HepG2 (cell line): ENCODE data around the gene ATP6V0A1. TPM values are rescaled to one million over a fixed set of nuclear protein-coding genes. Genes with fewer than 3 reads are reported as not detected.

Experiments used
- CCDC6 ChIP-seq: sonication (generic); formaldehyde crosslinking; IDR thresholded peaks from 2 replicates; pipeline ENCODE4 v1.8.1; 2022; ENCODE audit warnings: mild to moderate bottlenecking, missing genetic modification reagents, moderate library complexity
- CEBPG ChIP-seq: IDR thresholded peaks from 2 replicates; pipeline ENCODE4 v1.6.1; 2016
- CERS6 ChIP-seq: sonication (generic); formaldehyde crosslinking; IDR thresholded peaks from 2 replicates; pipeline ENCODE4 v1.5.0; 2020; ENCODE audit warnings: missing genetic modification reagents
- DNMT3B ChIP-seq: conservative IDR thresholded peaks from 2 replicates; pipeline ENCODE4 v1.6.1; 2016; ENCODE audit warnings: missing biosample characterization, control low read depth
- GATAD1 ChIP-seq: IDR thresholded peaks from 2 replicates; pipeline ENCODE4 v1.6.1; 2016; ENCODE audit warnings: missing genetic modification reagents, missing compliant biosample characterization
- KAT8 ChIP-seq: IDR thresholded peaks from 2 replicates; pipeline ENCODE4 v1.6.1; 2016; ENCODE audit warnings: missing genetic modification reagents, missing compliant biosample characterization
- KDM4B ChIP-seq: sonication (generic); formaldehyde crosslinking; IDR thresholded peaks from 2 replicates; pipeline ENCODE4 v1.4.0; 2020; ENCODE audit warnings: missing genetic modification reagents
- MAFG ChIP-seq: sonication (generic); formaldehyde crosslinking; IDR thresholded peaks from 2 replicates; pipeline ENCODE4 v1.5.1; 2020; ENCODE audit warnings: mild to moderate bottlenecking, missing genetic modification reagents
- MEIS1 ChIP-seq: sonication (generic); formaldehyde crosslinking; IDR thresholded peaks from 2 replicates; pipeline ENCODE4 v1.9.0; 2021; ENCODE audit warnings: mild to moderate bottlenecking, missing genetic modification reagents, moderate library complexity, borderline replicate concordance
- NR1H2 ChIP-seq: sonication (generic); formaldehyde crosslinking; IDR thresholded peaks from 2 replicates; pipeline ENCODE4 v1.8.1; 2022; ENCODE audit warnings: low read depth, missing genetic modification reagents, borderline replicate concordance
- PHF8 ChIP-seq: sonication (generic); formaldehyde crosslinking; IDR thresholded peaks from 2 replicates; pipeline ENCODE4 v1.5.0; 2020; ENCODE audit warnings: missing genetic modification reagents
- SALL2 ChIP-seq: sonication (generic); formaldehyde crosslinking; IDR thresholded peaks from 2 replicates; pipeline ENCODE4 v1.8.1; 2023; ENCODE audit warnings: mild to moderate bottlenecking, missing genetic modification reagents, inconsistent platforms
- SP2 ChIP-seq: sonication (generic); formaldehyde crosslinking; IDR thresholded peaks from 2 replicates; pipeline ENCODE4 v1.5.1; 2020; ENCODE audit warnings: mild to moderate bottlenecking, missing genetic modification reagents
- ZNF160 ChIP-seq: sonication (generic); formaldehyde crosslinking; IDR thresholded peaks from 2 replicates; pipeline ENCODE4 v1.8.0; 2022; ENCODE audit warnings: mild to moderate bottlenecking, inconsistent platforms, missing genetic modification reagents
- ZNF225 ChIP-seq: sonication (generic); formaldehyde crosslinking; IDR thresholded peaks from 2 replicates; pipeline ENCODE4 v1.4.0; 2020; ENCODE audit warnings: mild to moderate bottlenecking, missing genetic modification reagents
- ZNF24 ChIP-seq: fragments of 450-650 bp; IDR thresholded peaks from 2 replicates; pipeline ENCODE4 v1.6.1; 2017; ENCODE audit warnings: antibody characterized with exemption, mild to moderate bottlenecking
- ZNF326 ChIP-seq: sonication (generic); formaldehyde crosslinking; IDR thresholded peaks from 2 replicates; pipeline ENCODE4 v1.4.0; 2020; ENCODE audit warnings: missing genetic modification reagents, borderline replicate concordance
- ZNF431 ChIP-seq: sonication (generic); formaldehyde crosslinking; IDR thresholded peaks from 2 replicates; pipeline ENCODE4 v1.9.0; 2022; ENCODE audit warnings: missing genetic modification reagents, low read depth, mild to moderate bottlenecking, borderline replicate concordance
- ZNF558 ChIP-seq: sonication (generic); formaldehyde crosslinking; IDR thresholded peaks from 2 replicates; pipeline ENCODE4 v1.9.0; 2022; ENCODE audit warnings: mild to moderate bottlenecking, missing genetic modification reagents, borderline replicate concordance
- ZNF672 ChIP-seq: sonication (generic); formaldehyde crosslinking; IDR thresholded peaks from 2 replicates; pipeline ENCODE4 v1.8.1; 2022; ENCODE audit warnings: missing genetic modification reagents
- ZNF816 ChIP-seq: sonication (generic); formaldehyde crosslinking; IDR thresholded peaks from 2 replicates; pipeline ENCODE4 v1.8.0; 2022; ENCODE audit warnings: missing genetic modification reagents, mild to moderate bottlenecking, borderline replicate concordance
- ZNF891 ChIP-seq: sonication (generic); formaldehyde crosslinking; IDR thresholded peaks from 2 replicates; pipeline ENCODE4 v1.5.0; 2020; ENCODE audit warnings: mild to moderate bottlenecking, missing genetic modification reagents
- polyA plus RNA-seq, 8 experiments: library from polyadenylated mRNA; depleted of rRNA in 3 of 8; stranded (reverse) in 7 of 8; unstranded in 1 of 8; fragments of >200 nt; fragmentation: Illumina TruSeq in 4 of 8; extraction: Trizol in 4 of 8; gene quantifications; 2 replicates each; pipeline versions ENCODE4 v1.2.1 to v1.2.3, GENCODE V29; 2011 to 2016; ENCODE audit warnings: low read depth in 4 of 8, missing spikeins in 1 of 8, mixed read lengths in 1 of 8; ENCODE audit not compliant: insufficient read depth in 1 of 8
- total RNA-seq, 5 experiments: library from RNA; depleted of rRNA; stranded (reverse); fragments of >200 nt; fragmentation: Illumina TruSeq; extraction: Trizol; gene quantifications; 2 replicates each; pipeline ENCODE4 v1.2.3, GENCODE V29; 2016; ENCODE audit warnings: low read depth in 1 of 5
- TF ChIP-seq, protein P1 (sequence below), 2 experiments: fragments of 450-650 bp in 1 of 2; sonication (generic) in 1 of 2; formaldehyde crosslinking in 1 of 2; IDR thresholded peaks; 2 replicates each; pipeline versions ENCODE4 v1.6.1 to v1.8.0; 2016 to 2022; ENCODE audit warnings: antibody characterized with exemption in 1 of 2, mild to moderate bottlenecking in 1 of 2, missing genetic modification reagents in 1 of 2

The ATP6V0A1 gene
- total and polyA plus RNA-seq, 2 of the 13 experiments (the other 11 are each of a cell fraction or from before 2014, with no cell fraction given) = 27.9 to 54.1 TPM

DNA sequence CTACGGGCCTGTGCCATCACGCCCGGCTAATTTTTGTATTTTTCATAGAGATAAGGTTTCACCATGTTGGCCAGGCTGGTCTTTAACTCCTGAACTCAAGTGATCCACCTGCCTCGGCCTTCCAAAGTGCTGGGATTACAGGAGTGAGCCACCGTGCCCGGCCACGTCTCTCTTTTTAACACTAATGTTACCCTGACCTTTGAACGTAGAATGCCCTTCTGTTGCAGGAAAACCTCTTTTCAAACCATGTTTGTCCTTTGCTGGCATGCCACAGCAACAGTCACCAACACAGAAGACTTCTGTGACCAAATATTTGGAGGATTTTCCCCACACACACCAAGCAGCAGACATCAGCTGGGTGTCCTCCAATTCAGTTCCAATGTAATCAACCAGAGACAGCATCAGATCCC lies 86.2 kb downstream of the ATP6V0A1 start (continued):
- TF ChIP-seq KAT8 (CRISPR knock-in tag) (peak; percentile 51; the same call in 1 of the 2 replicates), MAFG (CRISPR knock-in tag) (no peak), ZNF558 (CRISPR knock-in tag) (no peak), ZNF160 (CRISPR knock-in tag) (no peak), ZNF891 (CRISPR knock-in tag) (no peak), CERS6 (CRISPR knock-in tag) (no peak), DNMT3B (no peak), ZNF326 (CRISPR knock-in tag) (no peak), ZNF225 (no peak), NR1H2 (CRISPR knock-in tag) (no peak), ZNF24 (no peak), SALL2 (CRISPR knock-in tag) (no peak), CEBPG (no peak), ZNF672 (CRISPR knock-in tag) (no peak), ZNF816 (CRISPR knock-in tag) (no peak), GATAD1 (no peak), ZNF431 (CRISPR knock-in tag) (no peak), MEIS1 (CRISPR knock-in tag) (no peak), KDM4B (CRISPR knock-in tag) (no peak), CCDC6 (0 out of 2 replicates have a peak, but pooled peaks have one; percentile 41), SP2 (CRISPR knock-in tag) (no peak), PHF8 (no peak; the same call in 1 of the 2 replicates)
- TF ChIP-seq, protein P1, sequence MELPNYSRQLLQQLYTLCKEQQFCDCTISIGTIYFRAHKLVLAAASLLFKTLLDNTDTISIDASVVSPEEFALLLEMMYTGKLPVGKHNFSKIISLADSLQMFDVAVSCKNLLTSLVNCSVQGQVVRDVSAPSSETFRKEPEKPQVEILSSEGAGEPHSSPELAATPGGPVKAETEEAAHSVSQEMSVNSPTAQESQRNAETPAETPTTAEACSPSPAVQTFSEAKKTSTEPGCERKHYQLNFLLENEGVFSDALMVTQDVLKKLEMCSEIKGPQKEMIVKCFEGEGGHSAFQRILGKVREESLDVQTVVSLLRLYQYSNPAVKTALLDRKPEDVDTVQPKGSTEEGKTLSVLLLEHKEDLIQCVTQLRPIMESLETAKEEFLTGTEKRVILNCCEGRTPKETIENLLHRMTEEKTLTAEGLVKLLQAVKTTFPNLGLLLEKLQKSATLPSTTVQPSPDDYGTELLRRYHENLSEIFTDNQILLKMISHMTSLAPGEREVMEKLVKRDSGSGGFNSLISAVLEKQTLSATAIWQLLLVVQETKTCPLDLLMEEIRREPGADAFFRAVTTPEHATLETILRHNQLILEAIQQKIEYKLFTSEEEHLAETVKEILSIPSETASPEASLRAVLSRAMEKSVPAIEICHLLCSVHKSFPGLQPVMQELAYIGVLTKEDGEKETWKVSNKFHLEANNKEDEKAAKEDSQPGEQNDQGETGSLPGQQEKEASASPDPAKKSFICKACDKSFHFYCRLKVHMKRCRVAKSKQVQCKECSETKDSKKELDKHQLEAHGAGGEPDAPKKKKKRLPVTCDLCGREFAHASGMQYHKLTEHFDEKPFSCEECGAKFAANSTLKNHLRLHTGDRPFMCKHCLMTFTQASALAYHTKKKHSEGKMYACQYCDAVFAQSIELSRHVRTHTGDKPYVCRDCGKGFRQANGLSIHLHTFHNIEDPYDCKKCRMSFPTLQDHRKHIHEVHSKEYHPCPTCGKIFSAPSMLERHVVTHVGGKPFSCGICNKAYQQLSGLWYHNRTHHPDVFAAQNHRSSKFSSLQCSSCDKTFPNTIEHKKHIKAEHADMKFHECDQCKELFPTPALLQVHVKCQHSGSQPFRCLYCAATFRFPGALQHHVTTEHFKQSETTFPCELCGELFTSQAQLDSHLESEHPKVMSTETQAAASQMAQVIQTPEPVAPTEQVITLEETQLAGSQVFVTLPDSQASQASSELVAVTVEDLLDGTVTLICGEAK (IDR thresholded peaks at IDR 0.05) = no peak
- TF ChIP-seq, protein P1 (CRISPR knock-in tag; IDR thresholded peaks at IDR 0.05) = no peak; the same call in 1 of the 2 replicates
